B cell (primary cell): ENCODE data around the gene PREB. TPM values are rescaled to one million over a fixed set of nuclear protein-coding genes. Genes with fewer than 3 reads are reported as not detected.

Experiments used
- ATAC-seq: fragments of 200-7000 bp; cut with Tn5 transposase; one replicate; pipeline ENCODE4 v1.10.0; 2021; ENCODE audit warnings: low read depth, mild to moderate bottlenecking, moderate number of reproducible peaks, moderate library complexity
- CTCF ChIA-PET: fragments of 350-600 bp; sonication (Branson Sonifier 250); formaldehyde crosslinking; loops from one replicate; lab custom pipeline; 2021; ENCODE audit warnings: antibody characterized with exemption, inconsistent platforms; lab: Charles Lee
- POLR2A ChIA-PET: fragments of 350-600 bp; sonication (Branson Sonifier 250); formaldehyde crosslinking; loops from one replicate; lab custom pipeline; 2021; ENCODE audit warnings: antibody characterized with exemption; lab: Charles Lee
- DNase-seq: peaks from one replicate; pipeline ENCODE4 v3.0.0; 2013
- H2AFZ ChIP-seq: 2 replicates; pipeline ENCODE4 v1.6.1; 2012; ENCODE audit warnings: mild to moderate bottlenecking, low read depth, low read length; ENCODE audit not compliant: insufficient read depth, poor library complexity, severe bottlenecking
- H3K27ac ChIP-seq, 2 donors: 1 replicate in 1 of 2; 2 replicates in 1 of 2; pipeline ENCODE4 v1.5.1; 2012 to 2013; ENCODE audit warnings: low read length in 2 of 2, mild to moderate bottlenecking in 2 of 2, moderate library complexity in 1 of 2
- H3K27me3 ChIP-seq, 4 experiments: fragments of 200-600 bp in 1 of 4; sonication (generic) in 1 of 4; replicated peaks in 1 of 4; 1 replicate in 2 of 4; 2 replicates in 2 of 4; pipeline versions ENCODE4 v1.6.1 to v1.7.0; 2013 to 2016; ENCODE audit warnings: low read length in 3 of 4, mild to moderate bottlenecking in 2 of 4, mixed read lengths in 1 of 4, moderate library complexity in 1 of 4; ENCODE audit not compliant: insufficient read depth in 4 of 4, control insufficient read depth in 3 of 4; ENCODE audit errors: control extremely low read depth in 1 of 4
- H3K36me3 ChIP-seq, 2 experiments: replicated peaks in 1 of 2; 1 replicate in 1 of 2; 2 replicates in 1 of 2; pipeline versions ENCODE4 v1.6.1 to v1.7.1; 2013; ENCODE audit warnings: low read length in 1 of 2; ENCODE audit not compliant: insufficient read depth in 2 of 2, control insufficient read depth in 1 of 2; ENCODE audit errors: control extremely low read depth in 1 of 2, extremely low read depth in 1 of 2
- H3K4me1 ChIP-seq, 2 donors: fragments of 200-600 bp in 1 of 2; sonication (generic) in 1 of 2; 1 replicate in 1 of 2; 2 replicates in 1 of 2; pipeline versions ENCODE4 v1.5.1 to v1.6.1; 2013 to 2017; ENCODE audit warnings: low read length in 2 of 2; ENCODE audit not compliant: control insufficient read depth in 2 of 2, insufficient read depth in 2 of 2
- H3K4me2 ChIP-seq: replicated peaks from 2 replicates; pipeline ENCODE3; 2012; ENCODE audit warnings: mild to moderate bottlenecking, low read depth, low read length; ENCODE audit not compliant: poor library complexity, severe bottlenecking
- H3K4me3 ChIP-seq, 5 experiments: fragments of 200-600 bp in 1 of 5; sonication (generic) in 1 of 5; 1 replicate in 3 of 5; 2 replicates in 2 of 5; pipeline versions ENCODE4 v1.5.1 to v1.7.0; 2011 to 2016; ENCODE audit warnings: low read length in 4 of 5, mild to moderate bottlenecking in 4 of 5, low read depth in 2 of 5, control low read depth in 1 of 5, moderate library complexity in 1 of 5; ENCODE audit not compliant: insufficient read depth in 1 of 5; ENCODE audit errors: control extremely low read depth in 1 of 5, extremely low read depth in 1 of 5
- H3K79me2 ChIP-seq: fragments of 200-600 bp; sonication (generic); one replicate; pipeline ENCODE4 v1.6.0; 2016; ENCODE audit warnings: low read length; ENCODE audit not compliant: control insufficient read depth, insufficient read depth
- H3K9ac ChIP-seq: fragments of 200-600 bp; sonication (generic); 2 replicates; pipeline ENCODE4 v1.6.1; 2017; ENCODE audit warnings: mild to moderate bottlenecking, low read length, moderate library complexity
- H3K9me3 ChIP-seq, 3 donors: one replicate each; pipeline versions ENCODE4 v1.6.1 to v1.7.1; 2013; ENCODE audit warnings: low read length in 2 of 3; ENCODE audit not compliant: control insufficient read depth in 2 of 3, insufficient read depth in 1 of 3; ENCODE audit errors: control extremely low read depth in 1 of 3
- H4K20me1 ChIP-seq: 2 replicates; pipeline ENCODE4 v1.6.0; 2012; ENCODE audit warnings: mild to moderate bottlenecking, low read length; ENCODE audit not compliant: insufficient read depth, control insufficient read depth, poor library complexity, severe bottlenecking
- H3K27ac Mint-ChIP-seq: one replicate; pipeline ENCODE4 v1.8.0; 2021; ENCODE audit warnings: mixed read lengths
- H3K27me3 Mint-ChIP-seq: one replicate; pipeline ENCODE4 v1.8.0; 2021; ENCODE audit warnings: mixed read lengths
- H3K4me1 Mint-ChIP-seq: one replicate; pipeline ENCODE4 v1.8.0; 2021; ENCODE audit warnings: mixed read lengths
- H3K4me3 Mint-ChIP-seq: one replicate; pipeline ENCODE4 v1.8.0; 2021; ENCODE audit warnings: mixed read lengths
- H3K9me3 Mint-ChIP-seq: one replicate; pipeline ENCODE4 v1.8.0; 2022; ENCODE audit warnings: mixed read lengths; ENCODE audit not compliant: insufficient read depth
- EZH2 ChIP-seq: IDR thresholded peaks from 2 replicates; pipeline ENCODE4 v1.6.1; 2012; ENCODE audit warnings: borderline replicate concordance, low read depth, mild to moderate bottlenecking, moderate library complexity, low read length; ENCODE audit not compliant: insufficient read depth, poor library complexity, severe bottlenecking
- WGBS: methylation state at CpG from one replicate; pipeline ENCODE4 v1.1.5; 2013; ENCODE audit warnings: missing lambda C conversion rate; ENCODE audit not compliant: insufficient coverage; 5-methylcytosine and 5-hydroxymethylcytosine counted together
- intact Hi-C: fragments of 100-400 bp; cut with micrococcal nuclease; formaldehyde crosslinking; loops from one replicate; pipeline ENCODE4 v1.10.0; 2022
- polyA plus RNA-seq: library from polyadenylated mRNA; depleted of rRNA; stranded (reverse); fragments of >200 nt; gene quantifications from 2 replicates; pipeline ENCODE4 v1.2.3, GENCODE V29; 2012
- total RNA-seq, 2 donors: library from RNA; stranded (reverse); fragments of 120-200 nt in 1 of 2; gene quantifications; 1 replicate in 1 of 2; 2 replicates in 1 of 2; pipeline versions ENCODE4 v1.2.3 to v1.2.4, GENCODE V29; 2013 to 2022
- TF ChIP-seq, protein P1 (sequence below): fragments of 200-600 bp; IDR thresholded peaks from one replicate; pipeline ENCODE4 v1.8.0; 2022; ENCODE audit warnings: antibody characterized with exemption, mild to moderate bottlenecking

PREB gene
- total and polyA plus RNA-seq, 2 donors (not counting 1 experiment from before 2014, with no cell fraction given), result 46.0 to 88.9 TPM

DNA sequence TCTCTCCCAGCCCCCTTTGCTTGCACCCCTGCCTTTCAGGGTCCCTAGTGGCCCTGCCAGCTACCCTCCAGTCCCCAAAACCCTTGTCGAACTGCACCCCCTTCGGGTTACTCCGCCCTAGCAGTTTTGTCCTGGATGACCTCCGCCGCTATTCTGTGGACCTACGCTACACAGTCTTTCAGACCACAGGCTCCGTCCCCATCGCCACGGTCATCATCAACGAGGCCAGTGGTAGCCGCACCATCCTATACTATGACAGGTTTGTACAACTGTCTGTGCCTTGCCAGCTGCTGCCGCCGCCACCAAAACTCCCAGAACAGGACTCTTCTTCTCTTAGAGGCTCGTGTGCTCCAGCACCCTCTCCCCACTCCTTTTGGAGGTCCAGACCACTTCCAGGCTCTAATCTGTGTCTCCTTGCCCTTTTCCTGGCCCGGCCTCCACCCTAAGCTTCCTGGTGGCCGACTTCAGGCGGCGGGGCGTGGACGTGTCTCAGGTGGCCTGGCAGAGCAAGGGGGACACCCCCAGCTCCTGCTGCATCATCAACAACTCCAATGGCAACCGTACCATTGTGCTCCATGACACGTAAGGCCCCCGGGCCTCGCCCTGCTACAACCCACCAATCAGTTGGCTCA is 40.0 kb downstream of the PREB start:
- H3K4me1 Mint-ChIP-seq, result peaks cover 11% of the 10 kb centered on the region

DNA sequence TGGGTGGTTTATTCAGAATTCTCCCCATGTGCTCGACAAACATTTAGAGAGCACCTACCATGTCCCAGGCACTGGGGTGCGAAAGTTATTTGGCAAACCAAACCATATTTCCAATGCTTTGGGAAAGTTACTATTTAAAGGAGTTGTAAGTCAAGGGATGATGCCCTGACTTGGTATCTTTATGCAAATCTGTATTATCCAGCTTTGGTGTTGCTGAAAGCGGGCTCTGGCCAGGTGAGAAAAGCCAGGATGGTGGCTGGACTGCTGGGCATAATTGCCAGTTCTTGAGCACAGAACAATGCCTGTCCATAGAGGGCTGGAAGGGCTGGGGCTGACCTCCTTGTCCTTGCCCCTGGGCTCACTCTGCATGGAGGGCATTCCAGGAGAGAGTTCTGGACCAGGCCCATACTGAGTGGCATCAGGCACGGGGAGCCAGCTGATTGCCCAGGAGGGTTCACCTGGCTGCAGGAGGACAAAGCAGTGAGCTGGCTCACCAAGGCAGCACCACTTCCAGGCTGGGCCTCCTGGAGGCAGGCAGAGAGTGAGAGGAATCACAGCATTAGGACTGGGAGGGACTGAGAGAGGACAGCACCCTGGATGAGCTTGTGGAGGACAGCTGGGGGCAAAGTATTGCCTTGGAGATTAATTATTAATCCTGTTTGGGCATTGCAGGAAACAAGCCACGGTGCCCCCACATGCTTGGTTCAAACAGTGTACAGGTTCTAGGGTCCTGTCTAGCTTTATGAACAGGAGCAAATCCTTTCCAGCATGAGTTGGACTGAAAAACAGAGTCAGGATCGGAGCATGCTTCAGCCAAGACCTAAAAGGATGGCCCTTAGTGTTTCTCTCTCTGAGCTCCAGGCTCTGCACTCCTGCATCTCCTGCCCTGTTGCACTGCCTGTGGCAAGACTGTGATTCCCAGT is 40.7 kb downstream of the PREB start:
- no peaks in the 10 kb centered on the region for H3K9me3 Mint-ChIP-seq
- no peak for ATAC-seq
- H3K27ac Mint-ChIP-seq, result no peak overlapping the region
- H3K79me2 ChIP-seq, result no peaks in the 10 kb centered on the region
- peaks cover 11% of the 10 kb centered on the region for H3K4me1 Mint-ChIP-seq
- no peaks in the 10 kb centered on the region for H4K20me1 ChIP-seq
- intact Hi-C loops, result no loop called here
- H3K36me3 ChIP-seq, result no peaks in the 10 kb centered on the region
- no peaks in the 10 kb centered on the region for H3K27me3 Mint-ChIP-seq
- no peaks in the 10 kb centered on the region for H3K27me3 ChIP-seq
- H3K4me1 ChIP-seq, result peaks cover 6 to 9% of the 10 kb centered on the region in 2 donors
- H3K4me3 ChIP-seq, result no peak overlapping the region
- ChIA-PET POLR2A (no interaction called here), CTCF (interaction anchor here (0.7 to 1.3 kb wide), 4 partner anchors 179 to 210 kb away, joined by 3 to 5 read pairs (median 4); no protein-coding TSS in a partner anchor)
- H2AFZ ChIP-seq, result no peak overlapping the region
- TF ChIP-seq EZH2, result no peak
- TF ChIP-seq, protein P1, sequence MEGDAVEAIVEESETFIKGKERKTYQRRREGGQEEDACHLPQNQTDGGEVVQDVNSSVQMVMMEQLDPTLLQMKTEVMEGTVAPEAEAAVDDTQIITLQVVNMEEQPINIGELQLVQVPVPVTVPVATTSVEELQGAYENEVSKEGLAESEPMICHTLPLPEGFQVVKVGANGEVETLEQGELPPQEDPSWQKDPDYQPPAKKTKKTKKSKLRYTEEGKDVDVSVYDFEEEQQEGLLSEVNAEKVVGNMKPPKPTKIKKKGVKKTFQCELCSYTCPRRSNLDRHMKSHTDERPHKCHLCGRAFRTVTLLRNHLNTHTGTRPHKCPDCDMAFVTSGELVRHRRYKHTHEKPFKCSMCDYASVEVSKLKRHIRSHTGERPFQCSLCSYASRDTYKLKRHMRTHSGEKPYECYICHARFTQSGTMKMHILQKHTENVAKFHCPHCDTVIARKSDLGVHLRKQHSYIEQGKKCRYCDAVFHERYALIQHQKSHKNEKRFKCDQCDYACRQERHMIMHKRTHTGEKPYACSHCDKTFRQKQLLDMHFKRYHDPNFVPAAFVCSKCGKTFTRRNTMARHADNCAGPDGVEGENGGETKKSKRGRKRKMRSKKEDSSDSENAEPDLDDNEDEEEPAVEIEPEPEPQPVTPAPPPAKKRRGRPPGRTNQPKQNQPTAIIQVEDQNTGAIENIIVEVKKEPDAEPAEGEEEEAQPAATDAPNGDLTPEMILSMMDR, result no peak
- H3K27ac ChIP-seq, result no peak overlapping the region
- H3K9me3 ChIP-seq, result no peaks in the 10 kb centered on the region
- no peak overlapping the region for H3K9ac ChIP-seq
- H3K4me3 Mint-ChIP-seq, result no peak overlapping the region
- DNase-seq, result no peak
- 90% methylated on average over 4 of the region's 6 CpGs for WGBS
- no peak overlapping the region for H3K4me2 ChIP-seq

More for the DNA sequence above, 40.0 kb downstream of the PREB start:
- no peaks in the 10 kb centered on the region for H3K9me3 ChIP-seq
- DNase-seq, result no peak
- H3K79me2 ChIP-seq, result no peaks in the 10 kb centered on the region
- H3K27ac ChIP-seq, result no peak overlapping the region
- CTCF ChIA-PET, result interaction anchor here (0.8 to 8.8 kb wide), 4 partner anchors 12 to 209 kb away, joined by 3 to 143 read pairs (median 4); partner anchors contain the start of gene TRIM54
- Mint-ChIP-seq H3K9me3 (no peaks in the 10 kb centered on the region), H3K4me3 (no peak overlapping the region), H3K27ac (no peak overlapping the region), H3K27me3 (no peaks in the 10 kb centered on the region)
- H3K27me3 ChIP-seq, result no peaks in the 10 kb centered on the region
- no peak overlapping the region for H3K9ac ChIP-seq
- H3K4me3 ChIP-seq, result no peak overlapping the region
- TF ChIP-seq EZH2, result no peak
- POLR2A ChIA-PET, result no interaction called here
- peaks cover 6 to 9% of the 10 kb centered on the region in 2 donors for H3K4me1 ChIP-seq
- no peaks in the 10 kb centered on the region for H3K36me3 ChIP-seq
- ATAC-seq, result no peak
- intact Hi-C loops, result no loop called here
- H2AFZ ChIP-seq, result no peak overlapping the region
- no peaks in the 10 kb centered on the region for H4K20me1 ChIP-seq
- WGBS, result 96% methylated on average over 22 of the region's 24 CpGs
- no peak overlapping the region for H3K4me2 ChIP-seq
